H9 (cell line): ENCODE results near the gene MYH11. TPM values are rescaled to one million over a fixed set of nuclear protein-coding genes. Genes with fewer than 3 reads are reported as not detected.

Source experiments
- DNase-seq: peaks from one replicate; pipeline ENCODE4 v3.0.0-alpha.2; 2017
- H2AFZ ChIP-seq: one replicate; pipeline ENCODE4 v1.6.1; 2013; ENCODE audit warnings: mild to moderate bottlenecking, low read length, control low read depth, moderate library complexity
- H2AK5ac ChIP-seq: 2 replicates; pipeline ENCODE4 v1.6.1; 2013; ENCODE audit warnings: low read length, control low read depth, mixed read lengths; ENCODE audit not compliant: insufficient read length
- H2BK120ac ChIP-seq: one replicate; pipeline ENCODE4 v1.6.1; 2013; ENCODE audit warnings: low read depth, mild to moderate bottlenecking, low read length, control low read depth, inconsistent platforms; ENCODE audit not compliant: poor library complexity, severe bottlenecking
- H2BK12ac ChIP-seq: 2 replicates; pipeline ENCODE4 v1.6.1; 2013; ENCODE audit warnings: low read length, control low read depth, mixed read lengths, low read depth; ENCODE audit not compliant: insufficient read length
- H2BK15ac ChIP-seq: 2 replicates; pipeline ENCODE4 v1.6.1; 2013; ENCODE audit warnings: low read depth, low read length, control low read depth
- H2BK20ac ChIP-seq: one replicate; pipeline ENCODE4 v1.6.1; 2013; ENCODE audit warnings: low read depth, mild to moderate bottlenecking, low read length, control low read depth, inconsistent platforms; ENCODE audit not compliant: poor library complexity, severe bottlenecking
- H2BK5ac ChIP-seq: 2 replicates; pipeline ENCODE4 v1.6.1; 2013; ENCODE audit warnings: low read length, control low read depth, mixed read lengths; ENCODE audit not compliant: insufficient read length
- H3K14ac ChIP-seq: 2 replicates; pipeline ENCODE4 v1.6.1; 2013; ENCODE audit warnings: low read length, control low read depth; ENCODE audit not compliant: insufficient read depth
- H3K18ac ChIP-seq: 2 replicates; pipeline ENCODE4 v1.6.1; 2013; ENCODE audit warnings: low read depth, mild to moderate bottlenecking, mixed read lengths, low read length, control low read depth; ENCODE audit not compliant: insufficient read length
- H3K23ac ChIP-seq: 2 replicates; pipeline ENCODE4 v1.6.1; 2013; ENCODE audit warnings: low read length, control low read depth, mixed read lengths, low read depth; ENCODE audit not compliant: insufficient read length
- H3K23me2 ChIP-seq: 2 replicates; pipeline ENCODE4 v1.6.1; 2013; ENCODE audit warnings: low read depth, mild to moderate bottlenecking, mixed read lengths, low read length, control low read depth; ENCODE audit not compliant: insufficient read length, poor library complexity, severe bottlenecking
- H3K27ac ChIP-seq: 2 replicates; pipeline ENCODE4 v1.5.1; 2013; ENCODE audit warnings: low read length, control low read depth, mixed read lengths, low read depth; ENCODE audit not compliant: insufficient read length
- H3K27me3 ChIP-seq: 2 replicates; pipeline ENCODE4 v1.6.1; 2013; ENCODE audit warnings: low read length, control low read depth, inconsistent platforms; ENCODE audit not compliant: insufficient read depth
- H3K4ac ChIP-seq: 2 replicates; pipeline ENCODE4 v1.6.1; 2013; ENCODE audit warnings: low read depth, mild to moderate bottlenecking, control low read depth, inconsistent platforms, low read length, moderate library complexity
- H3K4me1 ChIP-seq: 2 replicates; pipeline ENCODE4 v1.6.1; 2013; ENCODE audit warnings: low read length, control low read depth, inconsistent platforms; ENCODE audit not compliant: insufficient read depth
- H3K4me2 ChIP-seq: 2 replicates; pipeline ENCODE4 v1.6.1; 2013; ENCODE audit warnings: low read length, control low read depth, mixed read lengths; ENCODE audit not compliant: insufficient read length, insufficient read depth
- H3K56ac ChIP-seq: 2 replicates; pipeline ENCODE4 v1.6.1; 2013; ENCODE audit warnings: low read depth, mild to moderate bottlenecking, mixed read lengths, low read length, control low read depth; ENCODE audit not compliant: insufficient read length
- H3K79me1 ChIP-seq: 2 replicates; pipeline ENCODE4 v1.6.1; 2013; ENCODE audit warnings: low read depth, mild to moderate bottlenecking, moderate library complexity, low read length, control low read depth, inconsistent platforms; ENCODE audit not compliant: insufficient read depth, poor library complexity, severe bottlenecking
- H3K79me2 ChIP-seq: 2 replicates; pipeline ENCODE4 v1.6.1; 2013; ENCODE audit warnings: low read length, control low read depth, inconsistent platforms; ENCODE audit not compliant: insufficient read depth
- H3K9ac ChIP-seq: 2 replicates; pipeline ENCODE4 v1.6.1; 2013; ENCODE audit warnings: low read length, control low read depth, mixed read lengths; ENCODE audit not compliant: insufficient read length; ENCODE audit errors: extremely low read depth
- H3K9me3 ChIP-seq: one replicate; pipeline ENCODE4 v1.6.1; 2013; ENCODE audit warnings: low read depth, low read length, inconsistent platforms; ENCODE audit not compliant: control insufficient read depth
- H3T11ph ChIP-seq: one replicate; pipeline ENCODE4 v1.6.1; 2013; ENCODE audit warnings: mild to moderate bottlenecking, low read length, control low read depth, inconsistent platforms
- H4K20me1 ChIP-seq: one replicate; pipeline ENCODE4 v1.6.1; 2013; ENCODE audit not compliant: control insufficient read depth, insufficient read length, insufficient read depth
- H4K5ac ChIP-seq: 2 replicates; pipeline ENCODE4 v1.6.1; 2013; ENCODE audit warnings: low read depth, mild to moderate bottlenecking, mixed read lengths, low read length, control low read depth; ENCODE audit not compliant: insufficient read length
- H4K8ac ChIP-seq: replicated peaks from 2 replicates; pipeline ENCODE4 v1.6.1; 2013; ENCODE audit warnings: low read length, control low read depth, mixed read lengths, low read depth; ENCODE audit not compliant: insufficient read length
- H4K91ac ChIP-seq: 2 replicates; pipeline ENCODE4 v1.6.1; 2013; ENCODE audit warnings: low read depth, mild to moderate bottlenecking, moderate library complexity, mixed read lengths, low read length, control low read depth; ENCODE audit not compliant: insufficient read length
- H3K27ac Mint-ChIP-seq, 3 experiments: 2 replicates in 2 of 3; 3 replicates in 1 of 3; pipeline ENCODE4 v1.8.0; 2020 to 2021; ENCODE audit warnings: mixed read lengths in 3 of 3, mild to moderate bottlenecking in 1 of 3, moderate library complexity in 1 of 3
- H3K27me3 Mint-ChIP-seq: 2 replicates; pipeline ENCODE4 v1.8.0; 2021; ENCODE audit warnings: low read depth, mild to moderate bottlenecking, moderate library complexity, mixed read lengths
- H3K36me3 Mint-ChIP-seq, 3 experiments: 2 replicates in 2 of 3; 3 replicates in 1 of 3; pipeline ENCODE4 v1.8.0; 2020 to 2021; ENCODE audit warnings: low read depth in 3 of 3, mixed read lengths in 3 of 3; ENCODE audit not compliant: insufficient read depth in 1 of 3
- H3K4me1 Mint-ChIP-seq, 2 experiments: 2 replicates each; pipeline ENCODE4 v1.8.0; 2020; ENCODE audit warnings: mixed read lengths in 2 of 2
- H3K4me3 Mint-ChIP-seq, 2 experiments: 2 replicates in 1 of 2; 3 replicates in 1 of 2; pipeline ENCODE4 v1.8.0; 2020 to 2021; ENCODE audit warnings: mild to moderate bottlenecking in 2 of 2, mixed read lengths in 2 of 2, moderate library complexity in 1 of 2
- H3K9me3 Mint-ChIP-seq, 2 experiments: 2 replicates in 1 of 2; 3 replicates in 1 of 2; pipeline ENCODE4 v1.8.0; 2020; ENCODE audit warnings: mild to moderate bottlenecking in 2 of 2, mixed read lengths in 2 of 2, moderate library complexity in 1 of 2
- CTCF ChIP-seq: fragments of 200-600 bp; sonication (generic); conservative IDR thresholded peaks from 3 replicates; pipeline ENCODE4 v1.8.0; 2021; ENCODE audit warnings: antibody characterized with exemption, mild to moderate bottlenecking
- WGBS: extraction: QIAGEN DNeasy Blood & Tissue Kit; methylation state at CpG from one replicate; pipeline ENCODE4 v1.1.7; 2013; ENCODE audit warnings: missing lambda C conversion rate, low lambda C conversion rate, mixed read lengths; ENCODE audit not compliant: insufficient read length; ENCODE audit errors: extremely low coverage; 5-methylcytosine and 5-hydroxymethylcytosine counted together
- total RNA-seq: library from RNA; stranded (reverse); gene quantifications from 2 replicates; pipeline ENCODE4 v1.2.1, GENCODE V29; 2021

Gene MYH11
- total RNA-seq, 1 experiment from 2014 or later, result 0.42 TPM

GRCh38 chr16:15833541-15833940 is 23.3 kb downstream of the MYH11 start:
- H4K5ac ChIP-seq, result no peak overlapping the region
- Mint-ChIP-seq H3K9me3 (no peaks in the 10 kb centered on the region), H3K36me3 (no peaks in the 10 kb centered on the region), H3K4me3 (no peak overlapping the region), H3K27me3 (no peaks in the 10 kb centered on the region), H3K4me1 (peaks cover 2 to 3% of the 10 kb centered on the region in 2 experiments; a peak in 1 of 4 replicates), H3K27ac (no peak overlapping the region)
- H2AK5ac ChIP-seq, result no peak overlapping the region
- no peak overlapping the region for H3K18ac ChIP-seq
- no peak overlapping the region for H2BK12ac ChIP-seq
- no peak overlapping the region for H2BK120ac ChIP-seq
- TF ChIP-seq CTCF, result no peak
- no peak overlapping the region for H3K9ac ChIP-seq
- WGBS, result no CpG with 5 or more reads among the region's 9 CpGs
- no peak overlapping the region for H2AFZ ChIP-seq
- H3K4ac ChIP-seq, result no peak overlapping the region
- H3K23ac ChIP-seq, result no peak overlapping the region
- no peaks in the 10 kb centered on the region for H3K79me2 ChIP-seq
- no peak overlapping the region for H2BK20ac ChIP-seq
- no peak overlapping the region for H2BK15ac ChIP-seq
- no peaks in the 10 kb centered on the region for H3K27me3 ChIP-seq
- DNase-seq, result no peak
- H3K9me3 ChIP-seq, result no peaks in the 10 kb centered on the region
- H2BK5ac ChIP-seq, result no peak overlapping the region
- H3K56ac ChIP-seq, result no peak overlapping the region
- H4K91ac ChIP-seq, result no peak overlapping the region
- no peaks in the 10 kb centered on the region for H3K23me2 ChIP-seq
- no peak overlapping the region for H3K4me2 ChIP-seq
- H3K27ac ChIP-seq, result no peak overlapping the region
- H3K14ac ChIP-seq, result no peak overlapping the region
- H4K8ac ChIP-seq, result no peak overlapping the region
- H3T11ph ChIP-seq, result no peak overlapping the region
- no peaks in the 10 kb centered on the region for H3K79me1 ChIP-seq
- no peaks in the 10 kb centered on the region for H4K20me1 ChIP-seq
- no peaks in the 10 kb centered on the region for H3K4me1 ChIP-seq
